GM12801 (cell line): ENCODE results near the gene IGFBP5.

ENCODE experiments used
- CTCF ChIP-seq: IDR thresholded peaks from one replicate; pipeline ENCODE4 v1.5.1; 2011; ENCODE audit warnings: control low read depth; ENCODE audit not compliant: insufficient read length; ENCODE audit errors: extremely low read depth

IGFBP5 gene

GRCh38 chr2:216626168-216626874, 69.0 kb downstream of the IGFBP5 start:
- TF ChIP-seq CTCF: no peak

GRCh38 chr2:216624251-216624650, 71.1 kb downstream of the IGFBP5 start:
- TF ChIP-seq CTCF: no peak

DNA sequence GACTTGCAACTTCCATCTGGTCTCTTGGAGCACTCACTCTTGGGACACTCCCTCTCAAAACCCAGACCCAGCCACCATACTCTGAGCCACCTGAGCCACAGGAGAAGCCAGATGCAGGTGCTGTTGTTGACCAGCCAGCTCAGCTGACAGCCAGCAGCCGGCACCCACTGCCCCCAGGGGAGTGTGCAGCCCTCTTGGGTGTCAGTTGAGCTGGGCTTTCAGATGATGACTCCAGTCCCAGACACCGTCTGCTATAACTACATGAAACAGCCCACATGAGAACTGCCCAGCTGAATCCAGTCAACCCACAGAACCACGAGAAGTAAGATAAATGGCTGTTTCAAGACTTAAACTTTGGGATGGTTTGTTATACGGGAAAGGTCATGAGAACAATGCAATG, 72.8 kb downstream of the IGFBP5 start:
- TF ChIP-seq CTCF: no peak
